ENCODE measurements around the gene XPO1.

The XPO1 gene

DNA sequence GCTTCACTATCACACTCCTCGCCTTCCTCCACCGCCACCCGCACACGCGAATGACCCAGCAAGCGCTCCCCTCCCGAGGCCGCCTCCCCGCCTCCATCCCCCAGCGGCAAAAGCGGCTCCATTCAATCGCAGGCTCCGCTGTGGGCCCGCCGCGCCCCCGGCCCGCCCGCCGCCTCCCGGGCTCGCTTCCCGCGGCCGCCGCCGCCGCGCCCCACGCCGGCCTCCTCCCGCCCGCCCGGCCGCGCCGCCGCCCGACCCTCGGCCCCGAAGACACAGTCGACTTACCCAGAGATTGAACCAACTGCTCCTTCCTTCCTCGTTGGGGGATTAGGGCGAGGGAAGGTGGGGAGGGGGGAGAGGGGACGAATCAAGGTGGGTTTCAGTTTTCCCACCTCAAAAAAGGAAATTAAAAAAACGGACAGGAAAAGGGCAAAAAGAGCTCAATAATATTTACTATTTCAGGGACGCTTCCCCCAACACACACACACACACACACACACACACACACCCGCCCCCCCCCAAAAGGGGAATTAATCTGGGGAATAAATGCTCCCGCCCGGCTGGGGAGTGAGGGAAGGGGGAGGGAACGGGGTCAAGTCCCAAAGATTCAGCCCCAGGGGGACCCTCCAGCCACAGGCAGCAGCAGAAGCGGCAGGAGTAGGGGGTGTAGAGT, 743 bp downstream of the XPO1 start:
- Histone ChIP-seq H3K9ac (ENCODE audit: low read length) (peak overlapping the region; percentile 95), H4K20me1 (ENCODE audit: low read depth, low read length) (peaks cover 35% of the 10 kb centered on the region), H3K4me2 (ENCODE audit: low read depth, low read length, poor library complexity, severe bottlenecking) (peak overlapping the region; percentile 85), H3K4me3 (ENCODE audit: insufficient read depth, low read length, poor library complexity, severe bottlenecking) (peak overlapping the region; percentile 94), H3K36me3 (ENCODE audit: low read length) (peaks cover 9% of the 10 kb centered on the region; the same call in 1 of the 2 replicates), H3K27me3 (ENCODE audit: low read length) (no peaks in the 10 kb centered on the region), H3K9me3 (ENCODE audit: insufficient read depth, low read length) (no peaks in the 10 kb centered on the region), H3K27ac (ENCODE audit: low read depth, low read length) (peak overlapping the region; percentile 93), H3K9me2 (replicated peaks; ENCODE audit: insufficient read depth, low read length) (no peaks in the 10 kb centered on the region), H3F3A (ENCODE audit: insufficient read depth) (peaks cover 18% of the 10 kb centered on the region; the same call in 1 of the 2 replicates), H2AFZ (ENCODE audit: low read depth, low read length, severe bottlenecking) (no peak overlapping the region), H3K79me2 (ENCODE audit: insufficient read depth, low read length) (peaks cover 55% of the 10 kb centered on the region)
- no peak for TF ChIP-seq EZH2phosphoT487 (conservative IDR thresholded peaks at IDR 0.05; ENCODE audit: low read length)
- TF ChIP-seq, protein P1, sequence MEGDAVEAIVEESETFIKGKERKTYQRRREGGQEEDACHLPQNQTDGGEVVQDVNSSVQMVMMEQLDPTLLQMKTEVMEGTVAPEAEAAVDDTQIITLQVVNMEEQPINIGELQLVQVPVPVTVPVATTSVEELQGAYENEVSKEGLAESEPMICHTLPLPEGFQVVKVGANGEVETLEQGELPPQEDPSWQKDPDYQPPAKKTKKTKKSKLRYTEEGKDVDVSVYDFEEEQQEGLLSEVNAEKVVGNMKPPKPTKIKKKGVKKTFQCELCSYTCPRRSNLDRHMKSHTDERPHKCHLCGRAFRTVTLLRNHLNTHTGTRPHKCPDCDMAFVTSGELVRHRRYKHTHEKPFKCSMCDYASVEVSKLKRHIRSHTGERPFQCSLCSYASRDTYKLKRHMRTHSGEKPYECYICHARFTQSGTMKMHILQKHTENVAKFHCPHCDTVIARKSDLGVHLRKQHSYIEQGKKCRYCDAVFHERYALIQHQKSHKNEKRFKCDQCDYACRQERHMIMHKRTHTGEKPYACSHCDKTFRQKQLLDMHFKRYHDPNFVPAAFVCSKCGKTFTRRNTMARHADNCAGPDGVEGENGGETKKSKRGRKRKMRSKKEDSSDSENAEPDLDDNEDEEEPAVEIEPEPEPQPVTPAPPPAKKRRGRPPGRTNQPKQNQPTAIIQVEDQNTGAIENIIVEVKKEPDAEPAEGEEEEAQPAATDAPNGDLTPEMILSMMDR (IDR thresholded peaks at IDR 0.05; ENCODE audit: insufficient read depth, low read length, poor library complexity, severe bottlenecking): no peak

DNA sequence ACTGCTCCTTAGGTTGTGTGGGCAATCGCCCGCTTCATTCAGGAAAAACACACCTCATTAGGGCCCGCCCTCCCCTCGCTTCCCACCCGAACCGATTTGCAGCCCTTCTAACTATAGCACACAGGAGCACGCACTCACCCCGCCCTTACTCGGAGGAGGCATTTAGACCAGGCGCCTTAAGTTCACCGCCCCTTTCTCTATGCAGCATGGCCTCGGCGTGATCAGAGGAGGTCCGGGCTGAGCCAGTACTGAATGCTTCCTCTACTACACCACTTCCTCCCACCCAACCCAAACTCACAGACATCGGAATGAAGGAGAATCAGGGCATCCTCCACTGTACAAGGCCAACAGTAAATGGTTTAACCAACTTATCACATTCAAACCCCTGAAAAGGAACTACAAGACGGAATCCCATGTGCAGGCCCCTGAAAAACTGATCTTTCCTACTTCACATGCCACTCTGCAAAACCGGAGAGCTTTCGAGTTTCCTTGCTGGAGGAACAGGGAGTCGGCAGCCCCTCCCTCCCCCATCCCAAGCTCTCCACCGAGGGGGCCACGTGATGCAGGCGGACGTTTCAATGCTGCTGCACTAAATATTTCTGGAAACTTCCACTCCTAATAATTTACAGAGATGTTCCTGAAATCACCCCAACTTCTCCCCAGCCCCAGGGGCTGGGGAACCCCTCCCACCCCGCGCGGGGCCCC, 1.4 kb downstream of the XPO1 start:
- TF ChIP-seq, protein P1 (IDR thresholded peaks at IDR 0.05; ENCODE audit: insufficient read depth, low read length, poor library complexity, severe bottlenecking): no peak
- TF ChIP-seq EZH2phosphoT487 (conservative IDR thresholded peaks at IDR 0.05; ENCODE audit: low read length): no peak
- peak overlapping the region; percentile 93 for H3K27ac ChIP-seq (ENCODE audit: low read depth, low read length)
- H3K36me3 ChIP-seq (ENCODE audit: low read length): peaks cover 10% of the 10 kb centered on the region; the same call in 1 of the 2 replicates
- peak overlapping the region; percentile 95 for H3K9ac ChIP-seq (ENCODE audit: low read length)
- H3K79me2 ChIP-seq (ENCODE audit: insufficient read depth, low read length): peaks cover 62% of the 10 kb centered on the region
- H3K4me2 ChIP-seq (ENCODE audit: low read depth, low read length, poor library complexity, severe bottlenecking): peak overlapping the region; percentile 85
- H2AFZ ChIP-seq (ENCODE audit: low read depth, low read length, severe bottlenecking): no peak overlapping the region
- peak overlapping the region; percentile 94 for H3K4me3 ChIP-seq (ENCODE audit: insufficient read depth, low read length, poor library complexity, severe bottlenecking)
- no peaks in the 10 kb centered on the region for H3K9me2 ChIP-seq (replicated peaks; ENCODE audit: insufficient read depth, low read length)
- H3K9me3 ChIP-seq (ENCODE audit: insufficient read depth, low read length): no peaks in the 10 kb centered on the region
- no peaks in the 10 kb centered on the region for H3K27me3 ChIP-seq (ENCODE audit: low read length)
- H4K20me1 ChIP-seq (ENCODE audit: low read depth, low read length): peaks cover 37% of the 10 kb centered on the region
- peaks cover 18% of the 10 kb centered on the region; the same call in 1 of the 2 replicates for H3F3A ChIP-seq (ENCODE audit: insufficient read depth)

DNA sequence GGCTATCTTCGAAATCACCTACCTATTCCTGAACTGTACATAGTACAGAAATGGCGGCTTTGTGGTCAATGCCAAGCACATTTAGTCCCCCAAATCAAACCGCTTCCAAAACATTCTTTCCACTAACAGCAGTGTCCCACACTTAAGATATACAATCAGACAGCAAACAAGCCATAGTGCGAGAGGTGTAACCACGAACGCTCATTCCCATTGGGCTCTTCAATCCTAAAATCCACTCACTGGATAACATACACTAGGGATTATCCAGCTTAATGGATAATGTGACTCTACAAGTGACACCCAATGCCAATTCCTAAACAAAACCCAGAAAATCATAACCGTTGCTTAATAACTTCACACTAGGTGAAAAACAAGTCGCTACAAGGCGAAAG, 2.0 kb downstream of the XPO1 start:
- no peak overlapping the region for H2AFZ ChIP-seq (ENCODE audit: low read depth, low read length, severe bottlenecking)
- H3K9me3 ChIP-seq (ENCODE audit: insufficient read depth, low read length): no peaks in the 10 kb centered on the region
- H3K36me3 ChIP-seq (ENCODE audit: low read length): peaks cover 16% of the 10 kb centered on the region
- H3K4me2 ChIP-seq (ENCODE audit: low read depth, low read length, poor library complexity, severe bottlenecking): peak overlapping the region; percentile 85
- no peak for TF ChIP-seq EZH2phosphoT487 (conservative IDR thresholded peaks at IDR 0.05; ENCODE audit: low read length)
- TF ChIP-seq, protein P1 (IDR thresholded peaks at IDR 0.05; ENCODE audit: insufficient read depth, low read length, poor library complexity, severe bottlenecking): no peak
- no peaks in the 10 kb centered on the region for H3K9me2 ChIP-seq (replicated peaks; ENCODE audit: insufficient read depth, low read length)
- H3K27me3 ChIP-seq (ENCODE audit: low read length): no peaks in the 10 kb centered on the region
- H3K9ac ChIP-seq (ENCODE audit: low read length): peak overlapping the region; percentile 95
- peaks cover 43% of the 10 kb centered on the region for H4K20me1 ChIP-seq (ENCODE audit: low read depth, low read length)
- H3K27ac ChIP-seq (ENCODE audit: low read depth, low read length): peak overlapping the region; percentile 93
- H3K79me2 ChIP-seq (ENCODE audit: insufficient read depth, low read length): peaks cover 67% of the 10 kb centered on the region
- H3K4me3 ChIP-seq (ENCODE audit: insufficient read depth, low read length, poor library complexity, severe bottlenecking): peak overlapping the region; percentile 94
- peaks cover 18% of the 10 kb centered on the region; the same call in 1 of the 2 replicates for H3F3A ChIP-seq (ENCODE audit: insufficient read depth)

Data from SU-DHL-6 (cell line).